Parathyroid adenoma (tissue), 2 donors: ENCODE results near the gene CSMD2.

Experiments
- H2AFZ ChIP-seq: fragments of 300-600 bp; sonication (generic); one replicate; pipeline ENCODE4 v1.7.0; 2017; ENCODE audit warnings: antibody characterized with exemption, mild to moderate bottlenecking
- H3K27ac ChIP-seq: fragments of 300-600 bp; sonication (generic); one replicate; pipeline ENCODE4 v1.7.0; 2017
- H3K27me3 ChIP-seq: fragments of 300-600 bp; sonication (generic); one replicate; pipeline ENCODE4 v1.7.0; 2017; ENCODE audit warnings: low read length; ENCODE audit not compliant: control insufficient read depth, insufficient read depth
- H3K36me3 ChIP-seq: fragments of 300-600 bp; sonication (generic); one replicate; pipeline ENCODE4 v1.7.0; 2017; ENCODE audit warnings: low read length; ENCODE audit not compliant: control insufficient read depth, insufficient read depth
- H3K4me1 ChIP-seq: fragments of 300-600 bp; sonication (generic); one replicate; pipeline ENCODE4 v1.7.0; 2017; ENCODE audit warnings: control low read depth
- H3K4me2 ChIP-seq: fragments of 300-600 bp; sonication (generic); one replicate; pipeline ENCODE4 v1.7.0; 2017; ENCODE audit warnings: low read length
- H3K4me3 ChIP-seq: fragments of 300-600 bp; sonication (generic); one replicate; pipeline ENCODE4 v1.7.0; 2017; ENCODE audit warnings: low read depth, low read length
- H3K79me2 ChIP-seq: fragments of 300-600 bp; sonication (generic); one replicate; pipeline ENCODE4 v1.7.0; 2017; ENCODE audit warnings: control low read depth
- H3K9ac ChIP-seq: fragments of 300-600 bp; sonication (generic); one replicate; pipeline ENCODE4 v1.7.0; 2017; ENCODE audit warnings: mild to moderate bottlenecking
- H3K9me3 ChIP-seq: fragments of 300-600 bp; sonication (generic); one replicate; pipeline ENCODE4 v1.7.0; 2017; ENCODE audit warnings: low read length; ENCODE audit not compliant: control insufficient read depth
- CTCF ChIP-seq: fragments of 300-600 bp; sonication (generic); IDR thresholded peaks from one replicate; pipeline ENCODE4 v1.7.0; 2017; ENCODE audit warnings: antibody characterized with exemption, mild to moderate bottlenecking
- donor health status: primary hyperparathyroidism.

The CSMD2 gene

GRCh38 chr1:33668695-33669094, 496.3 kb downstream of the CSMD2 start:
- no peaks in the 10 kb centered on the region for H3K4me1 ChIP-seq
- H3K27me3 ChIP-seq = no peaks in the 10 kb centered on the region
- no peaks in the 10 kb centered on the region for H3K79me2 ChIP-seq
- TF ChIP-seq CTCF = no peak
- no peak overlapping the region for H3K27ac ChIP-seq
- H3K4me3 ChIP-seq = no peak overlapping the region
- no peak overlapping the region for H3K4me2 ChIP-seq
- H2AFZ ChIP-seq = no peak overlapping the region
- H3K9me3 ChIP-seq = no peaks in the 10 kb centered on the region
- H3K9ac ChIP-seq = no peak overlapping the region
- H3K36me3 ChIP-seq = no peaks in the 10 kb centered on the region

GRCh38 chr1:33667386-33668282, 497.4 kb downstream of the CSMD2 start:
- Histone ChIP-seq H3K36me3 (no peaks in the 10 kb centered on the region), H3K27ac (no peak overlapping the region), H3K4me2 (no peak overlapping the region), H3K27me3 (no peaks in the 10 kb centered on the region), H3K79me2 (no peaks in the 10 kb centered on the region), H3K9ac (no peak overlapping the region), H3K4me1 (no peaks in the 10 kb centered on the region), H2AFZ (no peak overlapping the region), H3K9me3 (no peaks in the 10 kb centered on the region), H3K4me3 (no peak overlapping the region)
- TF ChIP-seq CTCF = no peak

GRCh38 chr1:33666616-33667015, 498.4 kb downstream of the CSMD2 start:
- H3K4me2 ChIP-seq = no peak overlapping the region
- no peaks in the 10 kb centered on the region for H3K4me1 ChIP-seq
- H3K79me2 ChIP-seq = no peaks in the 10 kb centered on the region
- no peaks in the 10 kb centered on the region for H3K9me3 ChIP-seq
- H3K27me3 ChIP-seq = no peaks in the 10 kb centered on the region
- no peak overlapping the region for H3K4me3 ChIP-seq
- no peaks in the 10 kb centered on the region for H3K36me3 ChIP-seq
- no peak overlapping the region for H3K27ac ChIP-seq
- H2AFZ ChIP-seq = no peak overlapping the region
- no peak overlapping the region for H3K9ac ChIP-seq
- no peak for TF ChIP-seq CTCF

GRCh38 chr1:33661811-33662454, 503.1 kb downstream of the CSMD2 start:
- no peak overlapping the region for H2AFZ ChIP-seq

More at GRCh38 chr1:33661811-33662454, 503.1 kb downstream of the CSMD2 start:
- Histone ChIP-seq H3K4me2 (no peak overlapping the region), H3K27ac (no peak overlapping the region), H3K27me3 (no peaks in the 10 kb centered on the region), H3K9me3 (no peaks in the 10 kb centered on the region), H3K4me3 (no peak overlapping the region), H3K4me1 (no peaks in the 10 kb centered on the region), H3K9ac (no peak overlapping the region), H3K79me2 (no peaks in the 10 kb centered on the region), H3K36me3 (no peaks in the 10 kb centered on the region)
- TF ChIP-seq CTCF = no peak
